GM19328 (cell line): Measurements from ENCODE around the gene PAFAH1B2.
"Not testable (repeated sequence)": the region's sequence is repeated elsewhere in the genome, so short reads cannot be mapped to it uniquely, and the experiment has no call there.

Experiments used
- ATAC-seq: cut with Tn5 transposase; IDR thresholded peaks from one replicate; pipeline ENCODE4 v1.9.1; 2021; ENCODE audit warnings: mild to moderate bottlenecking, moderate library complexity; ENCODE audit not compliant: unreplicated experiment

Gene PAFAH1B2

DNA sequence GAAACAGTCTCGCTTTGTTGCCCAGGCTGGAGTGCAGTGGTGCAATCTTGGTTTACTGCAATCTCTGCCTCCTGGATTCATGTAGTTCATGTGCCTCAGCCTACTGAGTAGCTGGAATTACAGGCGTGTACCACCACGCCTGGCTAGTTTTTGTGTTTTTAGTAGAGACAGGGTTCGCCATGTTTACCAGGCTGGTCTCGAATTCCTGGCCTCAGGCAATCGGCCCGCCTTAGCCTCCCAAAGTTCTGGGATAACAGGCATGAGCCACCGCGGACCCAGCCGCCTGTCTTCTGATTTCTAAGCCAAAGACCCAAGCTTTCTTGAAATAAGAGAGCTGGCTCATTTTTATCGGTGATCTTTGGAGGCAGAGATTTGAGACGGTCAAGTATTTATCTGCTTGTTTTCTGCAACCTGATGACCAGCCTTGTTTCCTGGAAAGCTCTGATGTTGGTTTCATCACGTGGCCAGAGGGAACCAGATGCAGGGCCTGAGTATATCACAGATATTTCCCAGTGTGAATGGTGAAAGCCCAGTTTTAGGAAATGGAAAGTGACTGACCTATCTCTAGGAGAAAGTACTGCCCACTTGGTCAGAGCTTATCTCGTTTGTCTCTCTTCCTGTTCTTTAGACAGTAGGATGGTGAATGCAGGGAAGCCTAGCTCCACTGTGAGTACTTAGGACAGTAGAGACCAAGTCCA, 28.8 kb downstream of the PAFAH1B2 start:
- ATAC-seq, result no peak

DNA sequence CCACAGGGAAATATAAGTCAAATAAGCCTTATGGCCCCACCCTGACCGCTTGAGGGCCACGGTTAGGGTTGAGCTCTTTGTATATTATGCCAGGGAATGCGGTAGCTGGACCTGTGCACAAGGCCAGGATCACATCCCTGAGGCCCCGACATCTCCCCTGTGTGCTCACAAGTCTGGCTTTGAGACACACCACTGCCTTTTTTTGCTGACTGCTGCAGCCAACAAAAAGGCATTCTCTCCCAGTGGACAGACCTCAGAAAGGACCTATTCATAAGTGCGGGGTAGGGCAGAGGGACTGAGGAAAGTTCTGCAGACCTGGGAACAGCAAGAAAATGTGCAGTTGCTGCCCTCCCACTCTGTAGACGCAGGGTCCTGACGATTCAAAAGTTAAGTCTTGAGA, 31.0 kb downstream of the PAFAH1B2 start:
- no peak for ATAC-seq

DNA sequence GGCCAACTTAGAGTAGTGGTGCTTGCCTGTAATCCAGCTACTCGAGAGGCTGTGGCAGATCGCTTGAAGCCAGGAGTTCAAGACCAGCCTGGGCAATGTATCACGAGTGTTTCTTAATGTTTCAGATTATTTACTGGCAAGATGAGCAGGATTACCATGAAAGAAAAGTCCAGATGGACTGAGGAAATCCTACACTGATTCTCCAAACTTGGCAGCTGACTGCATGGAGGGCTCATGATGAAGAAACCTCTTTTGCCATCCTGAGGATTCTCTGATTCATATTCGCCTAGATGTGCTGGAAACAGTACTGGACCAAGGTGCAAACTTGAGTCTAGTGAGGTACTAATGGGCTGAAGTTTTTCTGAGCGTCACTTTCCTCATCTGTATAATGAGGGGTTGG, 31.7 kb downstream of the PAFAH1B2 start:
- no peak for ATAC-seq

DNA sequence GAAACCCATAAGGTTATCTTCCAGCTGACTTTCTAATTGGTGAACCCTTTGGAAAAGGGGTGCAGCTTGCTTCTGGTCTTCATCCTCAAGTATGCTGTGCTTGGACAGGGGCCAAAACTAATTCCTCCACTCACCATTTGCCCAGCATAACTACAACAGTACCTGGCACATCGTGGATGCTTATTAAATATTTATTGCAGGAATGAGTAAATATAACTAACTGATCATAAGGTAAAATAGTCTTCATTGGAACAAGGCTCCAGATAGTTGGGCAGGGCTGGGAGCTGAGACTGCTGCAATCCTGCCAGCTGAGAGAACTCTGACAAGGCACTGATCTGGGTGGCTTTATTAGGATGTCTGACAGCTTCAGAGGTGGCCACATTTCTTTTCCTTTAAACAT, 32.1 kb downstream of the PAFAH1B2 start:
- no peak for ATAC-seq

DNA sequence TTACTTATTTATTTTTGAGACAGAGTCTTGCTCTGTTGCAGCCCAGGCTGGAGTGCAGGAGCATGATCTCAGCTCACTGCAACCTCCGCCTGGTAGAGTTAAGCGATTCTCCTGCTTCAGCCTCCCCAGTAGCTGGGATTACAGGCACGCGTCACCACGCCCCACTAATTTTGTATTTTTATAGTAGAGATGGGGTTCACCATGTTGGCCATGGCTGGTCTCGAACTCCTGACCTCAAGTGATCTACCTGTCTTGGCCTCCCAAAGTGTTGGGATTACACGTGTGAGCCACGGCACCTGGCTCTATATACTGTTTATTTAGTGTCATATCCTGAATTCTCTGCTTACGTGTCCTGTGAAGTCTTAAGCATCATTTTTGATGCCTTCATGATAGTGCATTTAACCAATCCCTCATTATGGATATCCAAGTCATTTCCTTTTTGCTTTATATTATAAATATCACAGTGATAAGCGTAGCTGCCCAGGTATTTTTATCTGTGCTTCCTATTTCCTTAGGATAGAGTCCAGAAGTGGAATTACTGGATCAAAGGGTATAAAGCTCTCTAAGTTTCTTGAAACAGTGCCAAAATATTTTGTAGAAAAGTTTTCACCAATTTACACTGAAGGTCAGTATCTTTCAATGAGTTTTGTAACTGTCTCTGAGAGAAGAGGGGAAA, 33.6 kb downstream of the PAFAH1B2 start:
- ATAC-seq, result no peak

DNA sequence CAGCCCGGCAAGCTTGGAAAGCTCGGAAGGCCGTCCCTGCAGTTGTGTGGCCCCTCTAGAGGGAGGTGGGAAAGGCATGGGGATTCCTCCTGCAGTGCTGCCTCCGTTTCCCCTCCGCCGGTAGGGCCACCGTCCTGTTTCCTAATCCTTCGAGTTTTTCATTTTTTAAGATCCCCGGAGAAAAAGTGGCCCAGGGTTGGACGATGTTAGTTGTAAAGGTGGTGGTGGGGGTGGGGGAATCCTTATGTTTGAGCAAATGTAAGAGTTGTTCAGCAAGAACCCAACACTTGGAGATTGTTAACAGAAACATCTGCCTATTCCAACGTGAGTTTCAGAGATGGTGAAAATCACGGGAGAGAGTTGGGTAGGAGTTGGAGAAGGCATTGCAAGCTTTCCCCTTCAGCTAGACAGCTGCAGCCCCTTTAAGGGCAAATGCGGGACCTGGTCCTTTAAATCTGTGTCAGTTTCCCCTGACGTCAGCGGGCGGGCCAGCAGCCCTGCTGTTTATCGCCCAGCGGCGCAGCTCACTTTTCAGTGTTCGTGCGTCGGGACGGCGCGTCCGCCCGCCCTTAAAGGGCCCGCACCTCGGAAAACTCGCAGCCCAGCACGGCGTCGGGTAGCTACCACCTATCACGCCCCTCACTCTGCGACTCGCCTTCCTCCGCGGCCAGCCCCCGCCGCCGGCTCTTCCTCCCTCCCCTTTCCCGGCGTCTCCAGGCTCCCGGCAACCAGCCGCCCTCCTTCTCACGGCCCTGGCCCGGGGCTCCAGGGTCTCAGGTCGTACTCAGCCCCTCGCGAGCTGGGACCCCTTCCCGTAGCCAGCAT, 34.3 kb downstream of the PAFAH1B2 start, which contains the start of gene SIDT2:
Gene SIDT2 (plus strand): TSS at position 534 of the 825 bp plus-strand sequence. CDS start 521 bp downstream, outside the sequence.
- ATAC-seq, result peak; percentile 96

DNA sequence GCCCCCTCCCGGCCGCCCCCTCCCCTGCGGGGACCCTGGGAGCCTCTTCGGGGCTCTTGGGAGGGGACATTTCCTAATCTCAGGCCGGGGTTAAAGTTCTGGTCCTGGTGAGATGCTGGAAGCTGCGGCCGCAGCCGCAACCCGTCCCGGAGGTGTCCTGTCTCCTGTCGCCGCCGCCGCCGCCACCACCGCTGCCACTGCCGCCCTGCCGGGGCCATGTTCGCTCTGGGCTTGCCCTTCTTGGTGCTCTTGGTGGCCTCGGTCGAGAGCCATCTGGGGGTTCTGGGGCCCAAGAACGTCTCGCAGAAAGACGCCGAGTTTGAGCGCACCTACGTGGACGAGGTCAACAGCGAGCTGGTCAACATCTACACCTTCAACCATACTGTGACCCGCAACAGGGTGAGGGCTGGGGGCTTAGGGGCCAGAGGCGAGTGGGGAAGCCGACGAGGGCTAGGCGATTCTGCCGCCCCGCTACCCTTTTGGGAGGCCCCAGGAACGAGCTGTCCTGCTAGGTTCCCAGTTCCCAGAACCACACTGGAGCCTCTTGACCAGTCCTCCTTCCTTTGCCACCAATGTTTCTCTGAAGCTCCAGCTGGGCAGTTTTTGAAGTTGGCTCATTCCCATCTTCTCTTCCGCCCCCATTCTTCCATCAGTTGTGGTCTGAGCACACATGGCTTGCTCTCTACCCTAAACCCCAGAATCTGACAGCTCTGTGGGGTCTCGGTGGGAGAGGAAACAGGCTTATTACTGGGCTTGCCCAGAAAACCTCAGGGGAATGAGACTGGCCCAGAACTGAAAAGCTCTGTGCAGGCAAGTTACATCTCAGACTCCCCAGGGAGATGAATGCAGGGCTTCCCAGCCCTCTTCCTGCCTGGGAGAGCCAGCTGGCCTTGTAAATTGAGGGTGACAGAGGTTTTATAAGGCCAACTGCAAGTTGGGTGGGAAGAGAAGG, 35.2 kb downstream of the PAFAH1B2 start:
- ATAC-seq, result no peak

DNA sequence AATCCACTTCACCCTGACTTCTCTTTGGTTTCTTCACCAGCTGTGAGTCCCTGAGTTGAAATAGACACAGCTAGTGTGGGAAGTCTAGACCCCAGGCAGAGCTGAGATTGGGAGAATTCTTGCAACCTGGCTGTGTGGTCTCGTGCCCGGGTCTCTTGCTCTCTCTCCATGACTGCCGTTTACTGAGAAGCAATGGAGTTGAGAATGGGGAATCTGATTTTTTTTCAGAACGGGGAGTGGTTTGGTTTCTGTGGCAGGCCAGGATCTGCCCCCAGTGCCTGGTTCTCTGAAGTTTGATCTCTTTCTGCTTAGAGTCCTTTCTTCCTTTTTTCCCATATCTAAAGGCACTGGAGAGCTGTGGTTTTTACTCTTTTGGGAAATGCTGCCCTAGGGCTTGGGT, 35.9 kb downstream of the PAFAH1B2 start:
- no peak for ATAC-seq

DNA sequence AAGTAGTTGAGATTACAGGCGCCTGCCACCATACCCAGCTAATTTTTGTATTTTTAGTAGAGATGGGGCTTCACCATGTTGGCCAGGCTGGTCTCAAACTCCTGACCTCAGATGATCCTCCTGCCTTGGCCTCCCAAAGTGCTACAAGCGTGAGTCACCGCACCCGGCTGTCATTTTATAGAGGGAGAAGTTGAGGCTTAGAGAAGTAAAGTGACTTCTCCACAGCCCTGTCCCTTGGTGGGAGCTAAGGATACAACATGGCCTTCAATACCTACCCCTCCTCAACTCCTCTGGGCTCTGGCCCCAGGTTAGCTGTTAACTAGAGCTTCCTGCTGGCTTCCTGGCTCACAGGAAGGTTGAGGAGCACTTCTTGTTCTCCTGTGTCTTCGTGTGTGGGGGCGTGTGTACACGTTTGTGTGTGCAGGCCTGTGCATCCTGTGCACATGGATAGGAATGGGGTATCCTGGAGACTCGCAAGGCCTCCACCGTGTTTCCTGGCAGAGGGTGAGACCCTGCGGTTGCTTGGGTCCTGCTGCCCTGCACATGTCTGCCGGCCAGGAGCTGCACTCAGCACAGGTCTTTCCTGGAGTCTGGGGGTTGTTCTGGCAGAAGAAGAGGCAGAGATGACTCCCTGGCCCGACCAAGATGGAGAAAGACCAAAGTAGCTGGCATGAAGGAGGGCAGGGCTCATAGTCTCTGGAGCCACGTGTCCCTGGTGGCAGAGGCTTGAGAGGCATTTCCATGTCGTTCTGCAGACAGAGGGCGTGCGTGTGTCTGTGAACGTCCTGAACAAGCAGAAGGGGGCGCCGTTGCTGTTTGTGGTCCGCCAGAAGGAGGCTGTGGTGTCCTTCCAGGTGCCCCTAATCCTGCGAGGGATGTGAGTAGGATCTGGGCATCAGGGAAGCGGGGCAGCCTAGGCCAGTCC, 36.8 kb downstream of the PAFAH1B2 start:
- ATAC-seq, result no peak

DNA sequence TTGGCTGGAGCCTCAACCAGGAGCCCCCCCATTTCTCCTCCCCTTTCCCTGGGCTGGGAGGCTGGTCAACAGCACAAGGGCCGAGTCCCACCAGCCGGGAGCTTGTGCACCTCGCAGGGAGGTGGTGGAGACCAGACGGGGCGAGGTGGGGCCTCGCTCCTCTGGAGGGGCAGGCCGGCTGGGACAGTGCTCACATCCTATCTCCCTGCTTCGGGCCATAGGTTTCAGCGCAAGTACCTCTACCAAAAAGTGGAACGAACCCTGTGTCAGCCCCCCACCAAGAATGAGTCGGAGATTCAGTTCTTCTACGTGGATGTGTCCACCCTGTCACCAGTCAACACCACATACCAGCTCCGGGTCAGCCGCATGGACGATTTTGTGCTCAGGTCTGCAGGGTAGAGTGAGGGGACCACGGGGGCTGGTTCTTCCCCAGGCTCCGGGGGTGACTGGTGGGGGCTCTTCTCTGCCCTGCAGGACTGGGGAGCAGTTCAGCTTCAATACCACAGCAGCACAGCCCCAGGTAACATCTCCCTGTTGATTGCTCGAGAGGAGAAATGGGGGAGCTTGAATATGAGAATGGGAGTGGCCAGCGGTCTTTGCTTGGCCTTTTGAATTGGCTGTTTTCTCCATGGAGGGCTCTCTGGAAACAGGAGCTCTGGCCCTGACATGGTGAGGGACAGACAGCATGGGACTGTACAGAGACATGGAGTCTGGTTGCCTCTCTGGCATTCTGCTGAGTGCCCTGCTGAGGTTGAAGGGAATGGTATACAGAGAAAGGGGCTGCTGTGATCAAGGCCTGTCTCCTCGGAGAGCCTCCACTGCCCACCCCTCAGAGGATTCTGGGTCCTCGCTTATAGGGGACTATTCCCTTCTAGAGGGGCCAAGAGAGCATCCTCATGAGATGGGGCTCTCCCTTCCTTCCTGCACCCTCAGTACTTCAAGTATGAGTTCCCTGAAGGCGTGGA, 37.8 kb downstream of the PAFAH1B2 start:
- no peak for ATAC-seq

DNA sequence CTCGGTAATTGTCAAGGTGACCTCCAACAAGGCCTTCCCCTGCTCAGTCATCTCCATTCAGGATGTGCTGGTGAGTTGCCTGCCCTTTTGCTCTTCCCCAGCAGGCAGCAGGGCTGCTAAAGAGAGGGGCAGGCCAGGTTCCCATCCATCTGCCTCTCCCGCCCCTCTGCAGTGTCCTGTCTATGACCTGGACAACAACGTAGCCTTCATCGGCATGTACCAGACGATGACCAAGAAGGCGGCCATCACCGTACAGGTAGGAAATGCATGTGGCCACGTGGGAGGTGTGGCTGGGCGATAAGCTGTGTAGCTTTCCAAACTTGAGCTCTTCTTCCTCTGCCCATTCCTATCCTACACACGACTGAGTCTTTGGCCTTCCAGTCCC, 38.5 kb downstream of the PAFAH1B2 start:
- no peak for ATAC-seq

DNA sequence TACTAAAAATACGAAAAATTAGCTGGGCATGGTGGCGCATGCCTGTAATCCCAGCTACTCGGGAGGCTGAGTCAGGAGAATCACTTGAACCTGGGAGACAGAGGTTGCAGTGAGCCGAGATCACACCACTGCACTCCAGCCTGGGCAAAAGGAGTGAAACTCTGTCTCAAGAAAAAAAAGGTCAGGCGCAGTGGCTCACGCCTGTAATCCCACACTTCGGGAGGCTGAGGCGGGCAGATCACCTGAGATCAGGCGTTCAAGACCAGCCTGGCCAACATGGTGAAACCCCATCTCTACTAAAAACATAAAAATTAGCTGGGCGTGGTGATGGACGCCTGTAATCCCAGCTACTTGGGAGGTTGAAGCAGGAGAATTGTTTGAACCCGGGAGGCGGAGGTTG, 39.1 kb downstream of the PAFAH1B2 start:
- ATAC-seq, result not testable (repeated sequence)

DNA sequence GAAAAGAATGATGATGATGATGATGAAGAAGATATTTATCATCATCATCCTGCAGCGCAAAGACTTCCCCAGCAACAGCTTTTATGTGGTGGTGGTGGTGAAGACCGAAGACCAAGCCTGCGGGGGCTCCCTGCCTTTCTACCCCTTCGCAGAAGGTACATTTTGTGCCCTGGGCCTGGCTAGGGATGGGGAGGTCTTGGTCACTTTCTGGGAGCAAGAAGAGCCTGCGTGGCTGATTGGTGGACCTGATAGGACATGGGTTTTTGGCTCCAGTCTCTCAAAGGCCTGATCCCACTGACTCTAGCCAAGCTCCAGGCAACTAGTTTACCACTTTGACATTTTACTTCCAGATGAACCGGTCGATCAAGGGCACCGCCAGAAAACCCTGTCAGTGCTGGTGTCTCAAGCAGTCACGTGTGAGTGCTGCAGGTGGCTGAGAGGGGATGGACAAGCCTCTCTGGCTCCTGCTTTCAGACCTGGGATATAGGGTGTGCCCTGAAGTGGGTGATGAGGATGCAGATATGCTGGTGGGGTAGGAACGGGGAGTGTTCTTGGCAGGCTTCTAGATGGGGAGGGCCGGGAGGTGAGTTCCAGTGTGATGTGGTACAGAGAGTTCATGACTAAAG, 39.8 kb downstream of the PAFAH1B2 start:
- ATAC-seq, result no peak

DNA sequence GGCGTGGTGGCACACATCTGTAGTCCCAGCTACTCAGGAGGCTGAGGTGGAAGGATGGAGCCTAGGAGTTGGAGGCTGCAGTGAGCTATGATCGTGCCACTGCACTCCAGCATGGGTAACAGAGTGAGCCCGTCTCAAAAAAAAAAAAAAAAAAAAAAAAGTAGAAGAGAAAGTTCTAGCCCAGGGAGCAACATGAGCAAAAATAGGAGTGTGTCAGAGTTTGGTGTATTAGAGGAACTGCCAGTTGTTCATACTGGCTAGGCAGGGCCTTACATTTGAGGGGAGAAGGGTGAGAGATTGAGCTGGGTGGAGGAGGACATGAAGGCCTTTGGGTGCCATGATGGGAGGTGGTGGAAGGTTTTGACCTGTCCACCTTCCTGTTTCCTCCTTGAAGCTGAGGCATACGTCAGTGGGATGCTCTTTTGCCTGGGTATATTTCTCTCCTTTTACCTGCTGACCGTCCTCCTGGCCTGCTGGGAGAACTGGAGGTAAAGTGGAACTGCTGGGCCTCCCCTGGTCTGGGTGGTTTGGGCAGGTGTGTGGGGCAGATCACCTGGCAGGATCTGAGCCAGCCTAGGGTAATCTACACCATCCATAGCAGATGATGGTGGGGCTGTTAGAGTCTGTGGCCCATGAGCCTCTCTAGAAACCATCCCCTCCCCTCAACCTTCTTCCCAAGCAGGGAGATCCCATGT, 41.8 kb downstream of the PAFAH1B2 start:
- no peak for ATAC-seq

DNA sequence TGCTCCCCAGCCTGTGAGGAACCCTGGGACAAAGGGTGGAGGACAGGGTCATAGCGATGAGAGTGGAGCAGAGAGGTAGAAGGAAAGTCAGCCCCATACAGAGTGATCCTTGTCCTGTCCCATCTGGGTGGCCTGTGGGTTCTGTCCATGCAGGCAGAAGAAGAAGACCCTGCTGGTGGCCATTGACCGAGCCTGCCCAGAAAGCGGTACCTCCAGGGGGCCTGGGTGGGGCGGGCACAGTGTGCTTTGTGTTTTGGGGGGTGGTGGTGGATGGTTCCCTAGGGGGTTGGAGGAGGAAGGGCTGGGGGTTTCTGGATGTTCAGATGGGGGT, 42.3 kb downstream of the PAFAH1B2 start:
- no peak for ATAC-seq

DNA sequence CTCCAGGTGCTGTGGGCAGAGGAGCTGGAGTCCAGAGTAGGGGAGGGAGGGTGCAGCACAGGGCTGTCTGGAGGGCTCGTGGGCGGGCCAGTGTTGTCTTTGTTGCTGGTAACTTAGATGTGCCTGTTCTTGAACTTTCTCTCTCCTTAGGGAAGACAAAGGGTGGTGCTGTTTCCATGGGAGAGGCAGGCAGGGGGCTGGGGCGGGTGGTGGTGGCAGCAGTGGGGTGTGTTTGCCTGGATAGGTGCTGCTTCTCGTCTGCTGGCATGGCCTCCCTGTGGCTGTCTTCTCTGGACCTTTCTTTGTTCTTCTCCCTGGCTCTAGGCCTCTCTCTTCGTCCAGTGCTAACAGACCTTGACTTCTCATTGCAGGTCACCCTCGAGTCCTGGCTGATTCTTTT, 42.9 kb downstream of the PAFAH1B2 start:
- ATAC-seq, result no peak

DNA sequence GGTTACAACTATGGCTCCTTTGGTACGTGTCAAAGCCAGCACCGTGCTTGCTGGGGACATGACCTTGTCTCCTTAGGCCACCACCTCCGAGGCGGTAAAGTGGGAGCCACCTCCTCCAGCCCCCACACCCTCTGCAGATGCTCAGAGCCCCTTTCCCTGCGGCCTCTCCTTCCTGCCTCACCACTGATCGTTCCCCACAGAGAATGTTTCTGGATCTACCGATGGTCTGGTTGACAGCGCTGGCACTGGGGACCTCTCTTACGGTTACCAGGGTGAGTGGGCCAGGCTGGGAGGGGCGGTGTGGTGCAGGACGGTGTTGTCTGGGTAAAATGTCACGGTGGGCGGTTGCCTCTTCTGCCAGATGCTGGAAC, 43.3 kb downstream of the PAFAH1B2 start:
- no peak for ATAC-seq
